HEK293T (cell line): ENCODE measurements around the gene CAPN12.
"Not testable (repeated sequence)": the region's sequence is repeated elsewhere in the genome, so short reads cannot be mapped to it uniquely, and the experiment has no call there.

Source experiments
- CTCF ChIA-PET: fragments of 350-600 bp; formaldehyde crosslinking; extraction: SDS; loops from one replicate; lab custom pipeline; 2021; ENCODE audit warnings: antibody characterized with exemption, inconsistent platforms; lab: Yijun Ruan, JAX
- POLR2A ChIA-PET: fragments of 350-600 bp; formaldehyde crosslinking; extraction: SDS; loops from one replicate; lab custom pipeline; 2020; ENCODE audit warnings: antibody characterized with exemption, inconsistent platforms; lab: Yijun Ruan, JAX
- DNase-seq: peaks from one replicate; pipeline ENCODE4 v3.0.0; 2012; ENCODE audit warnings: mixed read lengths; ENCODE audit errors: extremely low spot score
- ARNT ChIP-seq: fragments of 450-650 bp; IDR thresholded peaks from 2 replicates; pipeline ENCODE4 v1.6.1; 2017; ENCODE audit warnings: mild to moderate bottlenecking
- BHLHE40 ChIP-seq: fragments of 450-650 bp; IDR thresholded peaks from 2 replicates; pipeline ENCODE4 v1.6.1; 2016; ENCODE audit warnings: mild to moderate bottlenecking, moderate library complexity, borderline replicate concordance
- CTBP1 ChIP-seq: fragments of 450-650 bp; IDR thresholded peaks from 2 replicates; pipeline ENCODE4 v1.6.1; 2016; ENCODE audit warnings: borderline replicate concordance
- ELF4 ChIP-seq: fragments of 450-650 bp; IDR thresholded peaks from 2 replicates; pipeline ENCODE4 v1.6.1; 2017; ENCODE audit warnings: antibody characterized with exemption
- FOXA1 ChIP-seq: fragments of 450-650 bp; IDR thresholded peaks from 2 replicates; pipeline ENCODE4 v1.6.1; 2016; ENCODE audit warnings: mild to moderate bottlenecking
- FOXK2 ChIP-seq: fragments of 450-650 bp; IDR thresholded peaks from 2 replicates; pipeline ENCODE4 v1.6.1; 2016; ENCODE audit warnings: mild to moderate bottlenecking
- FOXM1 ChIP-seq: fragments of 450-650 bp; IDR thresholded peaks from 2 replicates; pipeline ENCODE4 v1.6.1; 2017; ENCODE audit warnings: mild to moderate bottlenecking, borderline replicate concordance
- HDGF ChIP-seq: fragments of 450-650 bp; IDR thresholded peaks from 2 replicates; pipeline ENCODE4 v1.6.1; 2017; ENCODE audit warnings: antibody characterized with exemption, borderline replicate concordance
- L3MBTL2 ChIP-seq: fragments of 450-650 bp; conservative IDR thresholded peaks from 2 replicates; pipeline ENCODE4 v1.6.1; 2016; ENCODE audit warnings: mild to moderate bottlenecking
- LEF1 ChIP-seq: fragments of 450-650 bp; IDR thresholded peaks from 2 replicates; pipeline ENCODE4 v1.6.1; 2017; ENCODE audit warnings: mild to moderate bottlenecking, borderline replicate concordance
- NFRKB ChIP-seq: fragments of 450-650 bp; IDR thresholded peaks from 2 replicates; pipeline ENCODE4 v1.6.1; 2016; ENCODE audit warnings: mild to moderate bottlenecking, moderate library complexity
- PKNOX1 ChIP-seq: fragments of 450-650 bp; IDR thresholded peaks from 2 replicates; pipeline ENCODE4 v1.6.1; 2016
- SP1 ChIP-seq: fragments of 450-650 bp; IDR thresholded peaks from 2 replicates; pipeline ENCODE4 v1.6.1; 2017
- SUZ12 ChIP-seq: fragments of 450-650 bp; IDR thresholded peaks from 2 replicates; pipeline ENCODE4 v1.6.1; 2016; ENCODE audit warnings: mild to moderate bottlenecking
- TARDBP ChIP-seq: fragments of 450-650 bp; IDR thresholded peaks from 2 replicates; pipeline ENCODE4 v1.6.1; 2016
- ZNF384 ChIP-seq: fragments of 450-650 bp; IDR thresholded peaks from 2 replicates; pipeline ENCODE4 v1.6.1; 2016

CAPN12 gene

DNA sequence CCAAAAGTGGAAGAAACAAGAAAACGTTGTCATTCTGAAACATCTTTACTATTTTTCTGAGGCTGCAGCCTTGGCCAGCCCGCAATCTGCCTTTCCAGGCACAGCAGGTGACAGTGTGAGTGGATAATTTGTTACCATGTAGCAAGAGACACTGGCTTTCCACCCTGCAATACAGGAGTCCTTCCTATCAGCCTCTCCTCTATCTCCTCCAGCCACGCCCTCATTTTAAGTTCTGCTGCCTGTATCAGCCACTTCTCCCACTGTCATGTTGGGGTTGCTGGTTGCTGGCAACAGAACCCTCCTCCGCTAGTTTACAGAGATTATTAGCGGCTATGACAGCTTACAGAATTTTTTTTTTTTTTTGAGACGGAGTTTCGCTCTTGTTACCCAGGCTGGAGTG, 36.8 kb upstream of the CAPN12 start:
- DNase-seq, result no peak
- TF ChIP-seq SP1, result no peak
- TF ChIP-seq FOXM1, result no peak
- no peak for TF ChIP-seq FOXA1
- no peak for TF ChIP-seq FOXK2
- POLR2A ChIA-PET, result no interaction called here
- CTCF ChIA-PET, result no interaction called here

GRCh38 chr19:38780443-38780842, 36.2 kb upstream of the CAPN12 start:
- ChIA-PET POLR2A (no interaction called here), CTCF (no interaction called here)
- DNase-seq, result no peak
- TF ChIP-seq FOXK2, result no peak
- no peak for TF ChIP-seq TARDBP
- no peak for TF ChIP-seq SP1
- no peak for TF ChIP-seq FOXA1
- TF ChIP-seq HDGF, result no peak
- no peak for TF ChIP-seq ELF4
- TF ChIP-seq PKNOX1, result no peak
- no peak for TF ChIP-seq LEF1
- TF ChIP-seq FOXM1, result no peak
- TF ChIP-seq ZNF384, result no peak
- TF ChIP-seq NFRKB, result no peak
- no peak for TF ChIP-seq ARNT
- no peak for TF ChIP-seq CTBP1
- no peak for TF ChIP-seq SUZ12
- no peak for TF ChIP-seq BHLHE40
- no peak for TF ChIP-seq L3MBTL2

DNA sequence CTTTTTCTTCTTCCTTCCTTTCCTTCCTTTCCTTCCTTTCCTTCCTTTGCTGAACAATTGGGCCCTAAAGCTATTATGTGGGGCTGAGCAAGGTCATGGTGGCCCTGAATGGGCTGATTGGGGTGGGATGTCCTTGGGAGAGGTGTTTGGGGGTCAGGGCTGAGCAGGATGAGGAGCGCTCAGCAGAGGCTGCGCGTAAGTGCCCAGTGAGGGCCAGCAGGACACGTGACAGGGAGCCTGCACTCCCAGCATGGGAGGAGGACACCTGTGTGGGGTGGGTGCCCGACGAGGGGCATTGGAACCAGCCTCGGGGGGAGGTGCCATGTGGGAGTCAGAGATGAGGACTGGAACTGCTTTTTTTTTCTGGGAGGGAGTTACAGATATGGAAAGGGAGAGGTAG, 34.5 kb upstream of the CAPN12 start:
- CTCF ChIA-PET, result interaction anchor here (0.6 kb wide), 2 partner anchors 11 to 508 kb away, joined by 3 read pairs; no protein-coding TSS in a partner anchor
- no peak for DNase-seq
- POLR2A ChIA-PET, result no interaction called here
- TF ChIP-seq NFRKB (no peak), CTBP1 (no peak), SP1 (no peak), TARDBP (no peak), HDGF (no peak), SUZ12 (no peak), PKNOX1 (no peak), ELF4 (no peak), L3MBTL2 (no peak), ARNT (no peak), FOXM1 (no peak), ZNF384 (no peak), BHLHE40 (no peak), FOXA1 (no peak), LEF1 (no peak), FOXK2 (no peak)

- no peak for TF ChIP-seq TARDBP
- no peak for TF ChIP-seq L3MBTL2
- no peak for TF ChIP-seq SUZ12
- TF ChIP-seq ARNT, result no peak
- TF ChIP-seq HDGF, result no peak
- no peak for TF ChIP-seq FOXK2
- no peak for TF ChIP-seq CTBP1
- no peak for TF ChIP-seq PKNOX1
- no peak for DNase-seq
- CTCF ChIA-PET, result no interaction called here
- POLR2A ChIA-PET, result no interaction called here
These were observed 30.1 kb upstream of the CAPN12 start for GRCh38 chr19:38774181-38774950.

- DNase-seq, result no peak
- ChIA-PET CTCF (no interaction called here), POLR2A (no interaction called here)
- no peak for TF ChIP-seq SUZ12
- TF ChIP-seq LEF1, result no peak
- no peak for TF ChIP-seq CTBP1
- no peak for TF ChIP-seq ZNF384
These were observed 29.3 kb upstream of the CAPN12 start, which contains the start of gene LGALS7 for GRCh38 chr19:38773469-38774177. TSS of gene LGALS7 (minus strand) at chr19:38773517. CDS start at chr19:38773492, 25 bp downstream.

DNA sequence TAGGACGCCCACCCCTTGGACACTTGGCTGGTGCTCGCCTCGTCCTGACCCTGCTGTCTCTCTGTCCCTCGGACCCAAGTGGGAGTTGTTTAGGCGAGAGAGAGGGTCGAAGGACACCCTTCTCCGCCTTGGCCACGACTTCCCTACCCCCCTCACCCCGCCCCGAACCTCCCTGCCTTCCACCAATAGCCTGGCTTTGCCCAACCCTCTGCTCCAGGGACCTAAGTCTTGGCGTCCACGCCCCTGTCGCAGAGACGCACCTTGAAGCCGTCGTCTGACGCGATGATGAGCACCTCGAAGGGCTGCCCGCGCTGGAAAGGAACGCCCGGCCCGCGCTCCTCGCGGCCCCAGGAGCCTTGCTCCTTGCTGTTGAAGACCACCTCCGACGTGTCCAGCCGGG, 27.3 kb upstream of the CAPN12 start:
- CTCF ChIA-PET, POLR2A ChIA-PET, DNase-seq: not testable (repeated sequence)

DNA sequence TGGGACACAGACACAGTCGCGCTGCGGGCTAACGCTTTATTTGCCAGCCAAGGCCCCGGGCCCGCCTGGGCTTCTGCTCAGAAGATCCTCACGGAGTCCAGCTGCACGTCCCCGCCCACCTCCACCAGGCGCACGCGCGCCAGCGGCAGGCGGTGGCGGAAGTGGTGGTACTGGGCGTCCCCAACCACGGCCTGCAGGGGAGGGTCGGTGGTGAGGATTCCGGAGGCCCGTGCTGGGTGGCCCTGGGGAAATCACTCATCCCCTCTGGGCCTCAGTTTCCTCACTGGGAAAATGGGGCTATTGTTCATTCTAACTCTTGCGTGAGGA, 26.6 kb upstream of the CAPN12 start:
- CTCF ChIA-PET, POLR2A ChIA-PET, DNase-seq: not testable (repeated sequence)

DNA sequence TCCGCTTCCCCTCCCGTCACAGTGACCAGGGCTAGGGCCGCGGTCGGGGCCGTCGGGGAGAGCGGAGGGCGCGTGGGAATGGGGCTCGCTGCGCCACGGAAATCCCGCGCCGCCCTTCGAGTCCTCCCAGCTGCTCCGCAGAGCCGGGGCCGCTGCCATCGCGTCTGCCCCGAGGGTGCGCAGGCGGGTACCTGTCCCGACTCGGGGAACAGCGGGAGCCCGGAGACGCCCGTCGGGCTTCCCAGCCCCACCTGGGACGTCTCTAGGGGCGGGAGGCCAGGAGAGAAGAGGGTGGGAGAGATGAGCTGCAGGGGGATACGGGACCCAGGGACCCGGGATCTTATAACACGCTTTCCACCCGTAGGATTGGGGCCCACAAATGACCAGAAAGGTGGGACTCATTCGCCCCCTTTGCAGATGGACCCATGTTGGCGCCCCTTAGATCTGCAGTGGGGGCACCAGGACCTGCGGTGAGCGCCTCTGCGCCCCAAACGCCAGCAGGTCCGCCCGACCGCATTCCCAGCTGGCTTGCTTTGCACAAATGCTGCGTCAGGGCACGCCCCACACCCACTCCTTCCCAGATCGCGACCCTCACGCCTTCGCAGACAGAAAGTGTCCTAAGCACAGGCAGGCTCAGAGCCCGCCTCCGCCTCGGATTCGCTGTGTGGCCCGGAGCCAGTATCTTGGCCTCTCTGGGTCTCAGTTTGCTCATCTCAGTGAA, 26.1 kb upstream of the CAPN12 start:
- POLR2A ChIA-PET, DNase-seq: not testable (repeated sequence)
- CTCF ChIA-PET, result interaction anchor here (1.0 kb wide), 1 partner anchor 17 kb away, joined by 8 read pairs; no protein-coding TSS in a partner anchor
